Coronary artery (tissue), 2 donors: ENCODE measurements around the gene TRRAP.

Experiments
- DNase-seq: peaks from one replicate; pipeline ENCODE4 v3.0.0-alpha.2; 2017; ENCODE audit warnings: low spot score
- H3K27ac ChIP-seq, 2 donors: fragments of 200-600 bp; sonication (generic); one replicate each; pipeline ENCODE4 v1.5.1; 2016 to 2019
- H3K4me3 ChIP-seq: fragments of 200-600 bp; sonication (generic); 2 replicates; pipeline ENCODE4 v1.5.1; 2016; ENCODE audit warnings: mild to moderate bottlenecking, moderate library complexity
- CTCF ChIP-seq: fragments of 200-600 bp; sonication (generic); IDR thresholded peaks from one replicate; pipeline ENCODE4 v1.5.1; 2019; ENCODE audit warnings: antibody characterized with exemption

TRRAP gene

GRCh38 chr7:98956469-98956868 is 78.1 kb downstream of the TRRAP start:
- DNase-seq: no peak

GRCh38 chr7:98956937-98957336 is 78.6 kb downstream of the TRRAP start:
- no peak for DNase-seq
- Histone ChIP-seq H3K4me3 (no peak overlapping the region), H3K27ac (no peak overlapping the region)
- no peak for TF ChIP-seq CTCF

More at GRCh38 chr7:98956469-98956868, 78.1 kb downstream of the TRRAP start:
- no peak overlapping the region for H3K27ac ChIP-seq
- H3K4me3 ChIP-seq: no peak overlapping the region
- TF ChIP-seq CTCF: no peak

- H3K4me3 ChIP-seq: no peak overlapping the region
- no peak for TF ChIP-seq CTCF
- H3K27ac ChIP-seq: no peak overlapping the region
- DNase-seq: no peak
These were observed 79.4 kb downstream of the TRRAP start for GRCh38 chr7:98957766-98958165.

GRCh38 chr7:98958968-98959367 is 80.6 kb downstream of the TRRAP start:
- TF ChIP-seq CTCF: no peak
- Histone ChIP-seq H3K4me3 (no peak overlapping the region), H3K27ac (no peak overlapping the region)
- DNase-seq: no peak

GRCh38 chr7:98963305-98963704 is 85.0 kb downstream of the TRRAP start:
- Histone ChIP-seq H3K27ac (no peak overlapping the region), H3K4me3 (no peak overlapping the region)
- TF ChIP-seq CTCF: no peak
- DNase-seq: no peak

GRCh38 chr7:98964596-98964995 is 86.3 kb downstream of the TRRAP start:
- TF ChIP-seq CTCF: no peak
- Histone ChIP-seq H3K27ac (no peak overlapping the region), H3K4me3 (no peak overlapping the region)
- DNase-seq: no peak

- Histone ChIP-seq H3K27ac (no peak overlapping the region), H3K4me3 (no peak overlapping the region)
- DNase-seq: no peak
- no peak for TF ChIP-seq CTCF
These were observed 90.3 kb downstream of the TRRAP start for GRCh38 chr7:98968621-98969020.
